Skeletal muscle tissue (tissue), 4 donors: ENCODE results near the gene PITRM1. TPM values are rescaled to one million over a fixed set of nuclear protein-coding genes. Genes with fewer than 3 reads are reported as not detected.
A peak's percentile ranks its signal among the peaks of the same experiment; 100 is the strongest.

Source experiments
- H3K27ac ChIP-seq: one replicate; pipeline ENCODE4 v1.7.0; 2013; ENCODE audit warnings: mild to moderate bottlenecking, low read depth, low read length, inconsistent platforms
- H3K27me3 ChIP-seq, 3 donors: one replicate each; pipeline ENCODE4 v1.7.0; 2013; ENCODE audit warnings: low read length in 3 of 3; ENCODE audit not compliant: control insufficient read depth in 3 of 3, insufficient read depth in 3 of 3
- H3K36me3 ChIP-seq, 3 donors: one replicate each; pipeline ENCODE4 v1.7.0; 2013; ENCODE audit warnings: low read length in 3 of 3; ENCODE audit not compliant: control insufficient read depth in 3 of 3, insufficient read depth in 3 of 3
- H3K4me1 ChIP-seq, 3 donors: one replicate each; pipeline ENCODE4 v1.7.0; 2013; ENCODE audit warnings: low read length in 3 of 3, mild to moderate bottlenecking in 3 of 3; ENCODE audit not compliant: control insufficient read depth in 3 of 3, insufficient read depth in 3 of 3
- H3K4me3 ChIP-seq, 3 donors: one replicate each; pipeline ENCODE4 v1.7.0; 2013; ENCODE audit warnings: low read length in 3 of 3
- H3K9ac ChIP-seq, 3 donors: one replicate each; pipeline ENCODE4 v1.7.0; 2013; ENCODE audit warnings: low read length in 3 of 3, mild to moderate bottlenecking in 3 of 3, moderate library complexity in 2 of 3, low read depth in 1 of 3
- H3K9me3 ChIP-seq, 3 donors: one replicate each; pipeline ENCODE4 v1.7.0; 2013; ENCODE audit warnings: low read length in 3 of 3; ENCODE audit not compliant: control insufficient read depth in 3 of 3
- total RNA-seq: library from RNA; depleted of rRNA; stranded (reverse); fragments of >200 nt; gene quantifications from one replicate; pipeline ENCODE4 v1.2.3, GENCODE V29; 2014
- donor health status: Osteomylitis.

Gene PITRM1
- total RNA-seq, 1 donor from 2014 or later, result 44.9 TPM

GRCh38 chr10:3136336-3136735 is 36.2 kb downstream of the PITRM1 start:
- H3K9me3 ChIP-seq, result no peaks in the 10 kb centered on the region
- peak overlapping the region in 1 of 3 donors; percentile 54 for H3K9ac ChIP-seq
- peak overlapping the region; percentile 48 for H3K27ac ChIP-seq
- peaks cover 29 to 32% (median 29%) of the 10 kb centered on the region in 3 donors for H3K4me1 ChIP-seq
- no peak overlapping the region for H3K4me3 ChIP-seq
- H3K27me3 ChIP-seq, result no peaks in the 10 kb centered on the region
- peaks cover 50 to 67% (median 52%) of the 10 kb centered on the region in 3 donors for H3K36me3 ChIP-seq

- no peak overlapping the region for H3K4me3 ChIP-seq
- H3K36me3 ChIP-seq, result peaks cover 44 to 57% (median 51%) of the 10 kb centered on the region in 3 donors
- H3K9me3 ChIP-seq, result no peaks in the 10 kb centered on the region
- H3K4me1 ChIP-seq, result peaks cover 23 to 30% (median 28%) of the 10 kb centered on the region in 3 donors
- H3K27me3 ChIP-seq, result no peaks in the 10 kb centered on the region
- H3K9ac ChIP-seq, result no peak overlapping the region
- H3K27ac ChIP-seq, result no peak overlapping the region
These were observed 37.6 kb downstream of the PITRM1 start for GRCh38 chr10:3135006-3135405.

GRCh38 chr10:3133948-3134347 is 38.6 kb downstream of the PITRM1 start:
- Histone ChIP-seq H3K4me1 (peaks cover 23 to 30% (median 28%) of the 10 kb centered on the region in 3 donors), H3K4me3 (no peak overlapping the region), H3K9me3 (no peaks in the 10 kb centered on the region), H3K27ac (no peak overlapping the region), H3K27me3 (no peaks in the 10 kb centered on the region), H3K9ac (no peak overlapping the region), H3K36me3 (peaks cover 36 to 53% (median 42%) of the 10 kb centered on the region in 3 donors)

GRCh38 chr10:3132036-3133025 is 40.3 kb downstream of the PITRM1 start:
- no peak overlapping the region for H3K9ac ChIP-seq
- no peaks in the 10 kb centered on the region for H3K9me3 ChIP-seq
- H3K4me3 ChIP-seq, result no peak overlapping the region
- H3K27ac ChIP-seq, result no peak overlapping the region
- peaks cover 24 to 40% (median 28%) of the 10 kb centered on the region in 3 donors for H3K36me3 ChIP-seq
- no peaks in the 10 kb centered on the region for H3K27me3 ChIP-seq
- H3K4me1 ChIP-seq, result peaks cover 16 to 26% (median 20%) of the 10 kb centered on the region in 3 donors

- Histone ChIP-seq H3K27me3 (no peaks in the 10 kb centered on the region), H3K36me3 (peaks cover 20 to 36% (median 28%) of the 10 kb centered on the region in 3 donors), H3K9ac (no peak overlapping the region), H3K27ac (peak overlapping the region; percentile 31), H3K4me1 (peaks cover 15 to 27% (median 19%) of the 10 kb centered on the region in 3 donors), H3K9me3 (no peaks in the 10 kb centered on the region), H3K4me3 (no peak overlapping the region)
These were observed 41.5 kb downstream of the PITRM1 start for GRCh38 chr10:3131098-3131497.

DNA sequence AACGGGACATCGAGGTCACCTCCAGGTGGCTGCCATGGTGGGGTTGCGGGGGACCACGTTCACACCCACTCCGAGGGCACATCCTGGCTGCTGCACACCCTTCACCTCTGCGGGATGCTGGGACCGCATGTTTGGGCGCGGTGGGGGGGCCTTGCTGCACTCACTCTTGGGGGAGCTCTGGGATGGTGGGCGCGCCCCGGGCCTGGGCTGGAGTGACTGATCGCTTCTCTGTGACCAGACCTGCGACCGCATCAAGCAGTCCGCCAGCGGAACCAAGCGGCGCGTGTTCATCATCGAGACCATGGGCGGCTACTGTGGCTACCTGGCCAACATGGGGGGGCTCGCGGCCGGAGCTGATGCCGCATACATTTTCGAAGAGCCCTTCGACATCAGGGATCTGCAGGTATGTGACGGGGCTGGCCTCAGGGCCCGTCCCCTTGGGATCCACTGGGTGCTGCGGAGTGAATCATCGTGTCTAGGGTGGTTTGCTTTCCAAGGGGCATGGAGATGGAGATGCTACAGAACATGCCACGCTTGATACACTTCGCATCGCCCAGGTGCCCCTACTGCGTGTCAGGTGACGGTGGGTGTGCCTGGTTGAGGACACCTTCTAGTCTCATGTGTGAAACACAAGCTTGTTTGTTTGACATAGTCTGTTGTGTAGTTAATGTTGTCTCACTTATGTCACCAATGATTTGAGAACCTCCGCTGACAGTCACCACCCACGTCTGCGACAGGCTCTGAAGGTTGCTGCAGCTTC is 42.8 kb downstream of the PITRM1 start:
- Histone ChIP-seq H3K36me3 (peaks cover 17 to 35% (median 23%) of the 10 kb centered on the region in 3 donors), H3K27me3 (no peaks in the 10 kb centered on the region), H3K4me1 (peaks cover 14 to 28% (median 22%) of the 10 kb centered on the region in 3 donors), H3K9ac (no peak overlapping the region), H3K27ac (no peak overlapping the region), H3K4me3 (no peak overlapping the region), H3K9me3 (no peaks in the 10 kb centered on the region)

DNA sequence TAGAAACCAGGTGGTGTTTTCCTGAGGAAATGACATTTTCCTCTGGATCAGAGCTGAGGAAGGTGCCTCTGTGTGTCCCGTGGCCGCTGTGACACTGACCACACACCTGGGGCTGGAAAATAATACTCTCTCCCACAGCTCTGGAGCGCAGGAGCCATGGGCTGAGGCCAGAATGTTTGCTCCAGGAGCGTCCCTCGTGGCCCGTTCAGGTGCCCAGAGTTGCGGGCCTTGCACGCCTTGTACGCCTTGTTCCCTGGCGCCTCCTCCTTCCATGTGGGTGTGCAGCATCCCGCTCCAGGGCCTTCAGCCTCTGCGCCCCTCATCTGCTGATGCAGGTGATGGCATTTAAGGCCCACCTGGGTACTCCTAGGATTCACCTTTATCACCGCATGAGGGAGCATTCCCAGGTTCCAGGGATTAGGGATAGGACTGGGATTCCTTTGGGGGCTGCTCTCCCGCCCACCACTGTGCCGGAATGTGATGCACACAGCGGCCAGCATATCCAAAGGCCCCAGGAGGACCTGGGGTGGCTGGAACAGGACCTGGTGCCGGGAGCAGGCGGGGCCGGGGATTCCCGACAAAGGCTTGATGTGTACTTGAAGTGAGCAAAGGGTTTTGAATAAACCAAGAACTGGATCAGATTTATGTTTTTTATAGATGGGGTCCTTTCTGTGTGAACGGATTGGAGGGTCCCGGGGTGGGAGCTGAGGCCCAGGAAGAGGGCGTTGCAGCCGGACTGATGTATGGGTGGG is 44.0 kb downstream of the PITRM1 start:
- Histone ChIP-seq H3K27me3 (no peaks in the 10 kb centered on the region), H3K4me3 (no peak overlapping the region), H3K4me1 (peaks cover 14 to 28% (median 22%) of the 10 kb centered on the region in 3 donors), H3K9ac (no peak overlapping the region), H3K27ac (no peak overlapping the region), H3K9me3 (no peaks in the 10 kb centered on the region), H3K36me3 (peaks cover 15 to 26% (median 17%) of the 10 kb centered on the region in 3 donors)

DNA sequence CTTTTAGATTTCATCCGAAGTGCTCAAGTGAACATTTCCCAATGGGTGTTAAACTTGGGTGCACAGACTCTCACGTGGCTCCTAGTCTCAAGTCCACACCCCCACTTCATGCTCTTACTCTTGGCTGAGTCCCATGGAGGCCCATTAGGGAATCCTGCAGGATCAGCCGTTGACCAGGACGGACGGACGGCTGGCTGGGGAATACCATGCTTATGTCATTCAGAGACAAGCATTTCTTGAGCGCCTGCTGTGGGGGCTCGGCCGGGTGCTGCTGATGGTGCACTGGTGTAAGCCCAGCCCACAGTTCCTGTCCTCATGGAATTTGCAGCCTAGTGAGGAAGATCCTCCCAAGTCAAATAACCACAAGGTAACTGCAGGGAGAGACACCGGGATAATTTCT is 44.7 kb downstream of the PITRM1 start:
- Histone ChIP-seq H3K4me1 (peaks cover 14 to 28% (median 22%) of the 10 kb centered on the region in 3 donors), H3K9me3 (no peaks in the 10 kb centered on the region), H3K27ac (no peak overlapping the region), H3K9ac (no peak overlapping the region), H3K36me3 (peaks cover 16 to 19% (median 19%) of the 10 kb centered on the region in 3 donors), H3K4me3 (no peak overlapping the region), H3K27me3 (no peaks in the 10 kb centered on the region)

GRCh38 chr10:3126741-3127346 is 45.7 kb downstream of the PITRM1 start:
- peak overlapping the region; percentile 1 to 45 (median 37) for H3K4me3 ChIP-seq
- no peaks in the 10 kb centered on the region for H3K27me3 ChIP-seq
- H3K36me3 ChIP-seq, result peaks cover 10 to 15% (median 14%) of the 10 kb centered on the region in 3 donors
- peak overlapping the region; percentile 68 for H3K27ac ChIP-seq
- peak overlapping the region; percentile 59 to 76 (median 62) for H3K9ac ChIP-seq
- H3K4me1 ChIP-seq, result peaks cover 14 to 28% (median 22%) of the 10 kb centered on the region in 3 donors
- H3K9me3 ChIP-seq, result no peaks in the 10 kb centered on the region
